HK-2 (cell line): ENCODE measurements around the gene TMEM150C.
A peak's percentile ranks its signal among the peaks of the same experiment; 100 is the strongest.

Experiments used
- DNase-seq: peaks from one replicate; pipeline ENCODE4 v3.0.0-alpha.2; 2018; ENCODE audit not compliant: unreplicated experiment

The TMEM150C gene

GRCh38 chr4:82561786-82562563 is at the start of gene TMEM150C:
Gene TMEM150C (minus strand): TSS chr4:82561988. CDS start chr4:82504657, 57,331 bp downstream.
- DNase-seq: peak; percentile 24

DNA sequence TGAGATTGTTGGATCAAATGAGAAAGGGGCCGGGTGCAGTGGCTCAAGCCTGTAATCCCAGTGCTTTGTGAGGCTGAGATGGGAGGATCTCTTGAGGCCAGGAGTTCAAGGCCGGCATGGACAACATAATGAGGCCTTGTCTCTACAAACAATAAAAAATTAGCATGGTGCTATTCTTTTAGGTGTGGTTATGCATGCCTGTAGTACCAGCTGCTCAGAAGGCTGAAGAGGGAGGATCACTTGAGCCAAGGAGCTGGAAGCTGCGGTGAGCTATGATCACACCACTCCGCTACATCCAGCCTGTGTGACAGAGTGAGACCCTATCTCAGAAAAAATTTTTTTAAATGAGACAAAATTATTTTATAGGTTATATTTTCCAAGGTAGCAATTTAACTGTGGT is 49.7 kb upstream of the TMEM150C start:
- no peak for DNase-seq

GRCh38 chr4:82610041-82610440 is 48.3 kb upstream of the TMEM150C start:
- DNase-seq: no peak

- DNase-seq: no peak
These were observed 44.8 kb upstream of the TMEM150C start for GRCh38 chr4:82606622-82607021.

DNA sequence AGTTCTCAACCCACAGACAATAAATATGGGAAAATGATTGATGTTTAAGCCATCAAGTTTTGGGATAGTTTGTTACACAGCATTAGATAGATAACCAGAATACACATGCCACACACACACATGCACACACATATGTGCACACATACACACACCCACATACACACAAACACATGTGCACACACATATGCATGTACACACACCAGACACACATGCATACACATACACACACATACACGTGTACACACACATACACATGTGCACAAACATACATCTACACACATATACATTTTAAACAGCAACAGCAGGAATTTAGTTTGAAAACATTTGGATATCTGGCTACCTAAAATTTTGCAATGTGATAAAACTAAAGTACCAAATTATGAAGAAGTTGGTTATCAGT is 42.7 kb upstream of the TMEM150C start:
- no peak for DNase-seq

GRCh38 chr4:82601242-82602015 is 39.6 kb upstream of the TMEM150C start:
- DNase-seq: no peak

- no peak for DNase-seq
These were observed 37.5 kb upstream of the TMEM150C start for GRCh38 chr4:82599336-82599735.

DNA sequence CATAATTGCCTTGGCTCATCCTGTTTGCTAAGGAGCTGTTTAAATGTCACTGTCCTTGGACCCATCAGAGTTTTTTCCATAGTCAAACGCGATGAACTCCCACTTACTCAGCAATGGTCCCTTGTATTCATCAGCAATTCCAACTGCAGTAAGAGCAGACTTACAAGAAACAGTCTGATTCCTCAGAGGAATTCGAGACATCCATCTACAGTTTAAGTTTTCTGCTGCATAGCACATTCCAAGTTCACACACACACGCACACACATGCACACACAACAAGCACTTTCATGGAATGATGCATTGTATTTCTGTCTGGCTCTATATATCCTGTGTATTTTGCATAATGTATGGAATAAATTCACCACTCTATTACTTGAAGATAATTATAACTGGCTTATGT is 32.7 kb upstream of the TMEM150C start:
- no peak for DNase-seq

GRCh38 chr4:82593411-82593810 is 31.6 kb upstream of the TMEM150C start:
- no peak for DNase-seq

DNA sequence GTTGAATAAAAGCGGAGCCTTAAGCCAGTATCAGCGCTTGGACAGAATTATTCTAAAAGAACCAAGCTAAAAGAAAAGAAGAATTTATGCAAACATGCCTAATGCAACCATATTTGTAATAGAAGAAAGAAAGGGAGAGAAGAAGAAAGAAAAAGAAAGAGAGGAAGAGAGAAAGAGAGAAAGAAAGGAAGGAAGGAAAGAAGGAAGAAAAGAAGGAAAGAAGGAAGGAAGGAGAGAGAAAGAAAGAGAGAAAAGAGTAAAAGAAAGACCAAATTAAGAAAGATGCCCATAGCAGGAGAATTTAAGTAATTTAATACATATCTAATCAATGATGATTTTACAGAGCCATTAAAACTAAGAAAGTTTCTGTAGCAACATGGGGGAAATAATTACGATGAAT is 30.9 kb upstream of the TMEM150C start:
- DNase-seq: no peak

DNA sequence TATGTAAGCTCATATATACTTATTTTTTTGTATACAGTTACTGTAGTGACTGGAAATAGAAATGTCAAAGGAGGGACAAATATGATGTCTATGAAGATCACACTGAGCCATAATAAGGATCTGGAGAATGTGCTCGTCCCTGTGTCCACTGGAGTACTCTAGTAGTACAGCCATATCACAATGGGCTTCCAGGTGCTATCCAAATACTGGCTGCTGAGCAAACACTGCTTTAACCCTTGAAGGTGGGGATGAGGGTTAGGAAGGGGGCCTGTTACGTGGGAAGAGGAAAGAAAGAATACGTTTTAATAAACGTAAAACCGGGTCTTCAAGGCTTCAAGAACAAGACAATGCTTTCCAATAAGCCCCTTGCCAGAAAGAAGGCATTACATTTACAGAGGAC is 29.8 kb upstream of the TMEM150C start:
- no peak for DNase-seq

DNA sequence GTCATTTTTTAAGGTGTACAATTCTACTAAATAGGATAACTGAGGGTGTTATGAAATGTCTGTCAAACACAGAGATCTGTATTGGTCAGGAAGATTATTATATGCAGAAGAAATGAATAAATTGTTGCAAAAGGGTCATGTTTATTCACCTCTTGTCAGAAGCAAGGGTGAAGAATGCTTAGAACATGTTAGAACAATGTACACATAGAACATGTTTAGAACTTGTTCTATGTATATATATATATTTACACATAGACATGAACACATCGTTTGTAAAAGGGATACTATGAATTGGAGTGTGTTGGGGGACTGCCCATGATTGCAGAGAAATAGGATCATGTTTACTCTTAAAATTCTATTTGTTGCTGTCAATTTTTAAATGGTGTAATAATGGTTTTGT is 28.0 kb upstream of the TMEM150C start:
- DNase-seq: no peak

- DNase-seq: no peak
These were observed 27.0 kb upstream of the TMEM150C start for GRCh38 chr4:82588771-82589270.

GRCh38 chr4:82587826-82588540 is 26.2 kb upstream of the TMEM150C start:
- no peak for DNase-seq

GRCh38 chr4:82585690-82586435 is 24.1 kb upstream of the TMEM150C start:
- DNase-seq: no peak

- no peak for DNase-seq
These were observed 23.1 kb upstream of the TMEM150C start for GRCh38 chr4:82584931-82585330.

DNA sequence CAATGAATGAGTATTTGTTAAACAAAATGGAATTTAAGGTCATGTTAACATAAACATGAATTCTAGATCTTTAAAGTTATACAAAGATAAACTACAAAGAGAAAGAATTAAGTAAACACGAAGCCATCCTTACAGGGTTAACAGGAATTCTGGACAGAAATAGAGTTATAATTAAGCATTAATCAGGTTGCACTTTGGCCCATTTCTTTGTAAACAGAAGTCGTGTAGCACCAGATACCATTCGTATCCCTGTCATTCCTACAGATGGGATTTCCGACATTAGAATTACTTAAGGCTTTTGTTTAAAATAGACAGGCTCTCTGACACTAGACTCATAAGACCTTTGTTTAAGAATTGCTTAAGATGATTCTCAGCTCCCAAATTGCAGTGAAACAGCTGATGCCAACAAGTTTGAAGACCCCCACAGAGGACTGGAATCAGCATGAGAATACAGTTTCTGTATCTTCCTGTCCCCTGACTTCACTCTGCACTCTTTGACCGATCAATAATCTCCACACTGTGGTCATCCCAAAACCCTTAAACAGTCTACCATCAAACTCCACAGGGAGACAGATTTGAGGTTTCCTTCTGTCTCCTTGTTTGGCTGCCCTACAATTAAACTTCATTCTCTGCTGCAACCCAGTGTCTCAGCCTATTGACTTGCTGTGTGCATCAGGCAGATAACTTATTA is 22.3 kb upstream of the TMEM150C start:
- no peak for DNase-seq

DNA sequence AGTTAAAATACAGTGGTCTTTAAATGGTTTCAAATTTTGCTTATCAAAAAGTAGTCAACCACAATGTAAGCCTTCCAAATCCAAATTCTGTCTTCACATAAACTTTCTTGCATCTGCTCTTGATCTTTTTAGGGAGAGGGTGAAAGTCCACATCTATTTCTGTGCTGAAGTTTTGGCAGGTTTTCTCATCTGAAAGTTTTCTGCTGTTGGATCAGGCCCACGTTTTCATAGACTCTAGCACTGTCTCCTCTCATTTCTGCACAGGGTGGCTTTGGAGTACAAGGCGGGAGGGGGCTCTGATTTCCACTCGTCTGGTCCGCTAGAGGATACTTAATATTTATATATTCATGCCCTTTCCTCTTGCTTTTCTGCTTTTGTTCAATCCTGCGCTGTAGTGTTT is 18.1 kb upstream of the TMEM150C start:
- DNase-seq: no peak

DNA sequence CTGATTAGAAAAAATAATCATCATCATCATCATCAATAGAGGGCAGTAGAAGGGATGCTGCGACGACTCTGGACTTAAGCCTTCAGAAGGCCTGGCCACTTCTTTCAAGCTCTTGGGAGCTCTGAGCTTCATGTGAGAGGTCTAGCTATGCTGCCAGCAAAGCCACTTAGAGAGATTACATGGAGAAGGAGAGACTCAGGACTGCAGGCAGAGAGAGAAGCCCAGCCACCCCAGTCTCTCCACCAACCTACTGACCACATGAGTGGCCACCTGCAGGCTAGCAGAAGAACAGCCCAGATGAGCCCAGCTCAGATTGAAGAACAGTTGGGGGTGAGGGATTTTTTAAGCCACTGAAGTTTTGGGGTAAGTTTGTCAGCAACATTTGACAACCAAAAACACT is 17.1 kb upstream of the TMEM150C start:
- no peak for DNase-seq

- no peak for DNase-seq
These were observed 15.7 kb upstream of the TMEM150C start for GRCh38 chr4:82577451-82577850.

- no peak for DNase-seq
These were observed 7.9 kb upstream of the TMEM150C start for GRCh38 chr4:82569727-82570126.
